ENCODE measurements around the gene CCDC30.

CCDC30 gene

GRCh38 chr1:42703888-42704464, 240.9 kb downstream of the CCDC30 start:
- TF ChIP-seq CTCF (conservative IDR thresholded peaks at IDR 0.05; ENCODE audit: low read depth, low read length): no peak
- H3K4me3 ChIP-seq (ENCODE audit: low read depth, low read length): no peak overlapping the region
- no peak for DNase-seq (ENCODE audit: low read depth)

Data from choroid plexus epithelial cell (primary cell).